GM21360 (cell line): ENCODE data around the gene SLC25A34.

ENCODE experiments used
- ATAC-seq: cut with Tn5 transposase; IDR thresholded peaks from one replicate; pipeline ENCODE4 v1.9.1; 2021; ENCODE audit warnings: mild to moderate bottlenecking, moderate library complexity; ENCODE audit not compliant: unreplicated experiment

Gene SLC25A34

GRCh38 chr1:15749399-15750291 lies 13.6 kb downstream of the SLC25A34 start:
- no peak for ATAC-seq

DNA sequence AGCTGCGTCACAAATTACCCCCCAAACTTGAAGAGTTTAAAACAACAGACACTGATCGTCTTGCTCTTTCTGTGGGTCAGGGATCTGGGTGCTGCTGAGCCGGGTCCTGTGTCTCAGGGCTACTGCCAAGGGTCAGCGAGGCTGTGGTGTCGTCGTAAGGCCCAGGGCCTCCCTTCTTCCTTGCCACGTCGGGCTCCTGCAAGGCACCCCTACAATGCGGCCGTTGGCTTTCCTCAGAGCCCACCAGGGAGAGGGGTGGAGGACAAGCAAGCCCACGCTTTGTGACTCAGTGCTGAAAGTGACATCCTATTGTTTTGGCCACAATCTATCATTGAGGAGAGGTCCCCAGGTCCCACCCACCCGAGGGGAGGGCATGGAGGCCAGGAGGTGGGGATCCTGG lies 14.9 kb downstream of the SLC25A34 start:
- no peak for ATAC-seq

- ATAC-seq, result no peak
Observed at GRCh38 chr1:15751717-15752116, 15.7 kb downstream of the SLC25A34 start.

DNA sequence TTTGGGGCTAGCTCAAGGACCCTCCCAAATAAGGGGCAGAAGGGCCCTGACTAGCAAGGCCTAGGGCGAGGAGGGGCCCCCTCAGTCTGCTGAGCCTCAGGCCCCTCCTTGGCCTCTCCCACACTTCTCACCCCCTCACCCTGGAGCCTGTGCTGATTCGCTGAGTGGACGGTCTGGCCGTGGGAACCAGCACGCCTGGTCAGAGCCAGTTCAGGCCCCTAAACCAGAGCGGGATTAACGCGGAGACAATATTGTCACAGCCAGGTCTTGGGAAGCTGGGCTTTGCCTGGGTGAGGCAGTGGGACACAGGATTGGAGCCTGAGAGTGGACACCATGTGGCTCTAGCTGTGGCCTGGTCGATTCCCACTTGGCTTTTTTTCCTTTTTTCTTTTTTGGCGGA lies 17.7 kb downstream of the SLC25A34 start:
- ATAC-seq, result no peak

GRCh38 chr1:15755021-15755645 lies 19.1 kb downstream of the SLC25A34 start:
- ATAC-seq, result no peak

DNA sequence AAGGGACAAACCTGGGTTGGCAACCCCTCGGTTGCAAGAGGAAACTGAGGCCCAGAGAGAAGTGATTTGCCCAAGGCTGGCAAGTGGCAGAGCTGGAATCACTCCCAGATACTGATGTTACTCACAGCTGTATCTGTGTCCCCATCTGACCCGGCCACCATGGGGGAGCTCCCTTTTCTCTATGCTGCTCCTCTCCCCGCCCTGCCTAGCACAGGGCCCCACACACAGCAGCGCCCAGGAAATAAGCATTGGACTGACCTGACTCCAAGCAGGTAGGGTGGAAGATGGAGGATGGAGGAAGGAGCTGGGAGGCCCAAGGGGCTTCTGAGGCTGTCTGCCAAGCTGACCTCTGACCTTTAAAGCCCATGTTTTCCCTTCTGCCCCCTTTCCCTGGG lies 19.6 kb downstream of the SLC25A34 start:
- no peak for ATAC-seq

- ATAC-seq, result no peak
Observed at GRCh38 chr1:15756143-15757015, 20.3 kb downstream of the SLC25A34 start.

DNA sequence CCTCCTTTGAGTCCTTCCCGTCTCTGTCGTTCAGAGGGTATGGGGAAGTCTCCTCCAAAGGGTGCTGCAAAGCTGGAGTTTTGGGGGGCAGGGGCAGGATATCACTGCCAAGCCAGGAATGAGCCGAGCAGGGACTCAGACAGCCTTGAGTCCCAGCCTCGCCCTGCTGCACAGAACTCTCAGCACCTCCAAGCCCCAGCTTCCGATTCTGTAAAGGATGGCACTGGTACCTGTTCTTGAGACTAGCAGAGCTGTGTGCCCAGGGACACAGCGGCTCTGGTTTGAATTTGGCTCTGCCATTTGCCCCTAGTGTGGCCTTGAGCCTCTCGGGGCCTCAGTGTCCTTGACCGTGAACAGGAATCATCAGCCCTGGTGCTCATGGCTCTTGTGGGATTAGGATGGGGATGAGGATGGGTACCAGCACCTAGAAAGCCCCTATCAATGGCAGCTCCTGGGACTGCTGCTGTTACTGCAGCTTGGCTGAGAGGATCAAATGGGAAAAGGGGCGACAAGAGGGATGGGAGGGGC lies 21.0 kb downstream of the SLC25A34 start:
- ATAC-seq, result no peak

- ATAC-seq, result no peak
Observed at GRCh38 chr1:15757575-15758342, 21.7 kb downstream of the SLC25A34 start.

DNA sequence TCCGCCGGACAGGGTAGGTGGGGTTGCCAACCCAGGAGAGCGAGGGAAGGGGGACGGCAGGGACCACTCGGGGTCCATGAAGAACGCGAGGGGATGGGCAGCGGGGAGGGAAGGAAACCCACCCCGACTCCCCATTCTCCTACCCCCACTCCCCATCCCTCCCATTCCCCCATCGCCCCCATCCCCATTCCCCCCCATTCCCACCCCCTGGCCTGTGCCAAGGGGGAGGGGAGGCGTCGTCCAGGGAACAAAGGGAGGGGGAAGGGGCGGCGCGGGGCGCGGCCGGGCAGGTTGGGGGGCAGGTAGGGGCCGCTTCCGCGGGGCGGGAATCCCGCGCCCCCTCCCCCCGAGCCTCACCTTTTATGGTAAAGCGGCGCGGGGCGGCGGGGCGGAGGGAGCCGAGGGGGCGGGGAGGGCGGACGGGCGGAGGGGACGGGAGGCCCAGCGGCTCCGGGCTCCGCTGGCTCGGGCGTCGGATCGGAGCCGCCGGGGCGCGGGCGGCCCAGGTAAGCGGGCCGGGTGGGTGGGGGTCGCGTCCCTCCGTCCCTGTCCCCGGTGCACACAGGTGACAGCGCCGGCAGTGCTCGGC lies 22.4 kb downstream of the SLC25A34 start, which contains the start of gene FBLIM1:
Gene FBLIM1 (plus strand): TSS at position 453 of the 589 bp plus-strand sequence. CDS start 6,189 bp downstream, outside the sequence.
- ATAC-seq, result no peak

- ATAC-seq, result no peak
Observed at GRCh38 chr1:15758953-15759661, 23.0 kb downstream of the SLC25A34 start.

- no peak for ATAC-seq
Observed at GRCh38 chr1:15760520-15761211, 24.6 kb downstream of the SLC25A34 start.

DNA sequence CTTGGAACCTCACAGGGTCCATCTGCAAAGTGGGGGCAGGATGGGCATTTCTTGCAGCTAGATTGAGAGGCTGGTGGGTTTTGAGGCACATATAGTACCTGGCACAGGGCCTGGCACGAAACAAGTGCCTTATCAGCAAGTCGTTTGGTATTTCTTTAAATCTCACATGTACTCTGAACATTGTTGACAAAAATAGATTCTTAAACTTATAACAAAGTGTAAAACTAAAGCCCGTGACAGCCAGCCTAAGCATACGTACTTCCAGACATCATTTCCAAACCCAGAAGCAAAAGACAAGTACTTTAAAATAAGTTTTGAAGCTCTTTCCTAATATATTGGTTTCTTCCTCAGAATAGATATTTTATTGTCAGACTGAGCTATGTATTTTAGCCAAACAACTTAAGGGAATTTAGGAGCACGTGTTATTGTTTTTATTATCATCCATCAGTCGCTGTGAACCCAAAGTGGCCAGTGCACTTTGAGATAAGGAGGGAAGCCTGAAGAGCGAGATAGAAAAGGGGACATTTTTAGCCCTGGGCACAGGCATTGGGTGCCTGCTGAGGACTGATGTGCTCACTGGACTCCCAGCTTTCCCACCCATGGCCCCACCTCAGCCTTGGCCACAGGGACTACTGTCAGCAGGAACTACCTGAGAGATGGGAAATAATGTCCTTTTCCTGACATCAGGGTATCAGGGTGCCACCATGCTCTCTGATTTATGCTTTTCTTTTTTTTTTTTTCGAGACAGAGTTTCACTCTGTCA lies 25.5 kb downstream of the SLC25A34 start:
- ATAC-seq, result no peak

- ATAC-seq, result no peak
Observed at GRCh38 chr1:15762546-15762945, 26.5 kb downstream of the SLC25A34 start.

GRCh38 chr1:15764269-15764764 lies 28.3 kb downstream of the SLC25A34 start:
- ATAC-seq, result no peak

DNA sequence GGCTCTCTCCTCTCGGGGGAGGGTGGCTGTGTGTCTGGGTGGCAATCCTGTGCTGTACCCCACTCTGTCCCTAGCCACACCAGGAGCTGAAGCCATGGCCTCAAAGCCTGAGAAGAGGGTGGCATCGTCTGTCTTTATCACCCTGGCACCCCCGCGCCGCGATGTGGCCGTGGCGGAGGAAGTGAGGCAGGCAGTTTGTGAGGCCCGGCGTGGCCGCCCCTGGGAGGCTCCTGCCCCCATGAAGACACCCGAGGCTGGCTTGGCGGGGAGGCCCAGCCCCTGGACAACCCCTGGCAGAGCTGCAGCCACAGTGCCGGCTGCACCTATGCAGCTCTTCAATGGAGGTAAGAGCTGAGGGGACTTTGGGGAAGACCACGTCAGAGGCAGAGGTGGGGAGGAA lies 28.8 kb downstream of the SLC25A34 start:
- no peak for ATAC-seq

DNA sequence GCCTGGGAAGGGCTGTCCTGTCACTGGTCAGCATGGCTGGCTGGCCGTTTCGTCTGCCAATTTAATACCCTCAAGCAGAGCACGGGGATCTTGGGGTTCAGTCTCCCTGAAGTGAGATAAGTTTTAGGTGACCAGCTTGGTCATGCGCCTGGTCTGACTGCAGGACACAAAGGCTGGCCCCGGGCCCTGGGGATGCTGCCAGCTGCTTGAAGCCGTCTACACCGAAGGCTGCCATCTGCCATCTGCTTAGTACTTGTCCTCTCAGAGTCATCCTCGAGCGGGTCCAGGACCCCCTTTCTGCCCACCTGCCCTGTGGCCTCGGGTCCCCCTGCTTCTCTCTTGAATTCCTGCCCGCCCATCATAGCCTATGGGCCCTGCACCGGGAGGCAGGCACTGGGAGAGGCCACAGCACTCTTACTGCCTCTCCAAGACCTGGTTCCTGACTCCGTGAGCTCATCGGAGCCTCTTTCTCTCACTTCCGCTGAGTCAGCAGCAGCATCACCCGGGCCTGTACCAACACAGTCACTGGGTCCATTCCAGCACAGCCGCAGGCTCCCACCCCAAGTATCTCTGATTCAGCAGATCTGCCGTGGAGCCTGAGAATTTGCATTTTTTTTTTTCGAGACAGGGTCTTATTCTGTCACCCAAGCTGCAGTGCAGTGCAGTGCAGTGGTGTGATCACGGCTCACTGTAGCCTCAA lies 29.6 kb downstream of the SLC25A34 start:
- ATAC-seq, result no peak
